MCF 10A (cell line): ENCODE measurements around the gene ARHGEF26. TPM values are rescaled to one million over a fixed set of nuclear protein-coding genes. Genes with fewer than 3 reads are reported as not detected.

Experiments
- BruUV-seq: library from RNA; stranded (reverse); fragments of 400-500 nt; replicated peaks from 2 replicates; lab custom pipeline; 2021; lab: Mats Ljungman, UMichigan
- CTCF ChIA-PET: fragments of 300-600 bp; sonication (Branson Sonifier 250); formaldehyde crosslinking; extraction: SDS; loops from one replicate; lab custom pipeline; 2021; ENCODE audit warnings: antibody characterized with exemption, inconsistent platforms; lab: Yijun Ruan, JAX
- POLR2A ChIA-PET: fragments of 300-600, 350-650 bp; sonication (Branson Sonifier 250); formaldehyde crosslinking; extraction: SDS; loops from one replicate; lab custom pipeline; 2020; ENCODE audit warnings: antibody characterized with exemption, inconsistent platforms; lab: Yijun Ruan, JAX
- DNase-seq: peaks from one replicate; pipeline ENCODE4 v3.0.0-alpha.2; 2018; ENCODE audit not compliant: unreplicated experiment
- H3K27ac Mint-ChIP-seq: one replicate; pipeline ENCODE4 v1.8.0; 2022; ENCODE audit warnings: mild to moderate bottlenecking, low read depth, mixed read lengths; ENCODE audit not compliant: unreplicated experiment
- H3K27me3 Mint-ChIP-seq: one replicate; pipeline ENCODE4 v1.8.0; 2022; ENCODE audit warnings: mixed read lengths; ENCODE audit not compliant: insufficient read depth, unreplicated experiment
- H3K36me3 Mint-ChIP-seq: one replicate; pipeline ENCODE4 v1.8.0; 2022; ENCODE audit warnings: mild to moderate bottlenecking, moderate library complexity, mixed read lengths; ENCODE audit not compliant: insufficient read depth, unreplicated experiment
- H3K4me1 Mint-ChIP-seq: one replicate; pipeline ENCODE4 v1.8.0; 2022; ENCODE audit warnings: mixed read lengths; ENCODE audit not compliant: insufficient read depth, unreplicated experiment
- H3K4me3 Mint-ChIP-seq: one replicate; pipeline ENCODE4 v1.8.0; 2022; ENCODE audit warnings: mild to moderate bottlenecking, moderate library complexity, mixed read lengths; ENCODE audit not compliant: unreplicated experiment
- H3K9me3 Mint-ChIP-seq: one replicate; pipeline ENCODE4 v1.8.0; 2022; ENCODE audit warnings: mixed read lengths; ENCODE audit not compliant: unreplicated experiment
- CTCF ChIP-seq: fragments of 200-600 bp; IDR thresholded peaks from one replicate; pipeline ENCODE4 v1.8.0; 2022; ENCODE audit warnings: antibody characterized with exemption, mild to moderate bottlenecking; ENCODE audit not compliant: unreplicated experiment
- intact Hi-C: fragments of 100-400 bp; cut with micrococcal nuclease; formaldehyde crosslinking; loops from 2 replicates; pipeline ENCODE4 v1.14.1; 2022
- total RNA-seq: library from RNA; stranded (reverse); gene quantifications from 2 replicates; pipeline ENCODE4 v1.2.3, GENCODE V29; 2022

ARHGEF26 gene
- total RNA-seq, 1 experiment from 2014 or later = 0.63 TPM

- Mint-ChIP-seq H3K27me3 (no peaks in the 10 kb centered on the region), H3K27ac (no peak overlapping the region), H3K4me3 (no peak overlapping the region), H3K4me1 (peaks cover 10% of the 10 kb centered on the region), H3K9me3 (no peaks in the 10 kb centered on the region), H3K36me3 (no peaks in the 10 kb centered on the region)
- ChIA-PET POLR2A (interaction anchor here (0.8 kb wide), 1 partner anchor 988 kb away, joined by 3 read pairs; no protein-coding TSS in a partner anchor), CTCF (interaction anchor here (1.6 kb wide), 1 partner anchor 27 kb away, joined by 4 read pairs; no protein-coding TSS in a partner anchor)
- TF ChIP-seq CTCF = no peak
- DNase-seq = no peak
- intact Hi-C loops = no loop called here
- BruUV-seq = no TSS peak
These were observed 22.7 kb downstream of the ARHGEF26 start for GRCh38 chr3:154143873-154144272.

DNA sequence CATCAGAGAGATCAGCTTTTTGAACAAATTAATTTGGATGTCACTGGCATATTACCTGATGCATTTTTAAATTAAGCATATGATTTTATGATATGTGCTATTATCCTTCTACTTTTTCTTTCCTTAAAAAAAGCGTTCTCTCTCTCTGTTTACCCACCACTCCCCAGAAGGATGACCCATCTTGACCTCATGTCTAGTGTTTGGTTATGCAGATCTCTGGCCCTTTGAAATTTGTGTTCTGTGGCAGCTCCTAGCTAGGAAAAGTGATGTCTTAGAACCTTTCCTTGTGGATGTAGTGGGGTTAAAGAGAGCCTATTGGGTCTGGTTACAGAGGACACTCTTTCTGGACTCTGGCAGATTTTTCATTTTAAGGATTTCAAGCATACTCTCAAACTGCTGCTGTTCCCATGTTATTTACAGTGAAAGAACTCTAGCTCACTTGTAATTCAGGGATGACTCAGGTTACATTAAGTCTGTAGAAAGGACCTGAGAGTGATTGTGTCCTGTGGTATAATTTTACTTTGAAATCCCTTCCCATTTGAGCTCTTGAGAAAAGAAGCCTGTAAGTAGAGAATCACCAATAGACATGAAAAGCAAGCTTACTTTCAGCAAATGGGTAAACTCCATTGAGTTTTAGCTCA lies 23.8 kb downstream of the ARHGEF26 start:
- no peak for DNase-seq
- no TSS peak for BruUV-seq
- Mint-ChIP-seq H3K4me3 (no peak overlapping the region), H3K27me3 (no peaks in the 10 kb centered on the region), H3K4me1 (peaks cover 10% of the 10 kb centered on the region), H3K9me3 (no peaks in the 10 kb centered on the region), H3K27ac (no peak overlapping the region), H3K36me3 (no peaks in the 10 kb centered on the region)
- intact Hi-C loops = no loop called here
- ChIA-PET POLR2A (no interaction called here), CTCF (interaction anchor here (1.6 kb wide), 1 partner anchor 26 kb away, joined by 4 read pairs; no protein-coding TSS in a partner anchor)
- TF ChIP-seq CTCF = no peak

- BruUV-seq = no TSS peak
These were observed 27.4 kb downstream of the ARHGEF26 start for GRCh38 chr3:154148541-154148940.

More at GRCh38 chr3:154148541-154148940, 27.4 kb downstream of the ARHGEF26 start:
- no peak for DNase-seq
- H3K27ac Mint-ChIP-seq = no peak overlapping the region
- intact Hi-C loops = no loop called here
- ChIA-PET POLR2A (interaction anchor here (0.7 kb wide), 1 partner anchor 1506 kb away, joined by 3 read pairs; no protein-coding TSS in a partner anchor), CTCF (no interaction called here)
- no peaks in the 10 kb centered on the region for H3K27me3 Mint-ChIP-seq
- H3K4me3 Mint-ChIP-seq = no peak overlapping the region
- H3K36me3 Mint-ChIP-seq = no peaks in the 10 kb centered on the region
- H3K4me1 Mint-ChIP-seq = peaks cover 4% of the 10 kb centered on the region
- no peaks in the 10 kb centered on the region for H3K9me3 Mint-ChIP-seq
- no peak for TF ChIP-seq CTCF
